HFF-Myc (cell line): ENCODE data around the gene PARVB.

ENCODE experiments used
- DNase-seq: peaks from one replicate; pipeline ENCODE4 v3.0.0-alpha.2; 2011; ENCODE audit warnings: low read depth; ENCODE audit errors: extremely low read depth
- H3K4me3 ChIP-seq: replicated peaks from 2 replicates; pipeline ENCODE4 v1.5.1; 2011; ENCODE audit warnings: low read depth, mild to moderate bottlenecking, control low read depth, low read length
- TF ChIP-seq, protein P1 (sequence below): IDR thresholded peaks from 2 replicates; pipeline ENCODE4 v1.5.1; 2012; ENCODE audit warnings: mild to moderate bottlenecking, low read depth, low read length, control low read depth; ENCODE audit errors: missing control alignments

Gene PARVB

DNA sequence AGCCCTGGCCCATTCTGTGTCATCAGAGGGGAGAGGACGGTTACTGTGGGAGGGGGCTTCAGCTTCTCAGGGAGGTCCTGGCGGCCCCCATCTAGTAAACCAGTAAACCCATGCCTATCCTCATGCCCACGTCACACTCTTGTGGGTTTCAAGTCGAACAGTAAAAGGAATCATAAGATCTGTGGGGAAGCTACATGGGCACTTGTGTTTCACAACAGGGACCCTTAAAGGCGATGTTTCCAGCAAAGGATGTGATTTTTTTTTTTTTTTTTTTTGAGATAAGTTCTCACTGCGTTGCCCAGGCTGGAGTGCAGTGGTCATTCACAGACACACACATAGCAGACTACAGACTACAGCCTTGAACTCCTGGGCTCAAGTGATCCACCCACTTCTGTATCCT lies 147.5 kb downstream of the PARVB start:
- DNase-seq: no peak
- no peak overlapping the region for H3K4me3 ChIP-seq
- TF ChIP-seq, protein P1, sequence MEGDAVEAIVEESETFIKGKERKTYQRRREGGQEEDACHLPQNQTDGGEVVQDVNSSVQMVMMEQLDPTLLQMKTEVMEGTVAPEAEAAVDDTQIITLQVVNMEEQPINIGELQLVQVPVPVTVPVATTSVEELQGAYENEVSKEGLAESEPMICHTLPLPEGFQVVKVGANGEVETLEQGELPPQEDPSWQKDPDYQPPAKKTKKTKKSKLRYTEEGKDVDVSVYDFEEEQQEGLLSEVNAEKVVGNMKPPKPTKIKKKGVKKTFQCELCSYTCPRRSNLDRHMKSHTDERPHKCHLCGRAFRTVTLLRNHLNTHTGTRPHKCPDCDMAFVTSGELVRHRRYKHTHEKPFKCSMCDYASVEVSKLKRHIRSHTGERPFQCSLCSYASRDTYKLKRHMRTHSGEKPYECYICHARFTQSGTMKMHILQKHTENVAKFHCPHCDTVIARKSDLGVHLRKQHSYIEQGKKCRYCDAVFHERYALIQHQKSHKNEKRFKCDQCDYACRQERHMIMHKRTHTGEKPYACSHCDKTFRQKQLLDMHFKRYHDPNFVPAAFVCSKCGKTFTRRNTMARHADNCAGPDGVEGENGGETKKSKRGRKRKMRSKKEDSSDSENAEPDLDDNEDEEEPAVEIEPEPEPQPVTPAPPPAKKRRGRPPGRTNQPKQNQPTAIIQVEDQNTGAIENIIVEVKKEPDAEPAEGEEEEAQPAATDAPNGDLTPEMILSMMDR: no peak

DNA sequence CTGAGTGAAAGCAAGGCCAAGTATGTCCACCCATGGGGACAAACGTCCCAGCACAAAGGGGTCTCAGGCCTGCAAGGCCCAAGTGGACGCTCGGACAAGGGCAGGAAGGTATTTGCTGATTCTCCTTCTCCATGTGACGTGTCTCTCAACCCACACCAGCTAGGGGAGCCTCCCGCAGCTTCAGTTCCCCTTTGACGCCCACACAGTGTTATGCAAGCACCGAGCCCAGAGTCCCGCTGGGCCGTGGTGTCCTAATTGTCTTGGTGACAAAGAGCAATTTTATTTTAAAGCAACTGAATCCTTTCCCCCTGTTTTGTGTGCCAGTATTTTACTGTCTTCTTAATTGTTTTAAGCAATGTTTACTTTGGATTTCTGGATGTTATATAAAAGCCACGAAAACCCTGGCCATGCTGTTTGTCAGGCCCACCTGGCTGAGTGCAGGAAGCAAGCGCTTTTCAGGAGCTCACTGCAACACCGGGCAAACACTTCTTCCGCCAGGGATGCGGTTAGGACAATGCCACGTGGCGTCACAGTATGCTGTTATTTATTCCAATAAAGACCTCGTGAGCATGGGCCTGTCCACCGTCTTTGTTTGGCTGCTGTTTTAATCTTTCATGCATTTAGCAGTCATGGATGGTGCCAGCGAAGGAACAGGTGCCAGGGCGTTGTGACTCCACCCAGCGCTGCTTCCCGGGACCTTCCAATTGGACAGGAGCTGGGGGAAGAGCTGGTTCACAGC lies 148.4 kb downstream of the PARVB start:
- no peak overlapping the region for H3K4me3 ChIP-seq
- DNase-seq: no peak
- TF ChIP-seq, protein P1: no peak

DNA sequence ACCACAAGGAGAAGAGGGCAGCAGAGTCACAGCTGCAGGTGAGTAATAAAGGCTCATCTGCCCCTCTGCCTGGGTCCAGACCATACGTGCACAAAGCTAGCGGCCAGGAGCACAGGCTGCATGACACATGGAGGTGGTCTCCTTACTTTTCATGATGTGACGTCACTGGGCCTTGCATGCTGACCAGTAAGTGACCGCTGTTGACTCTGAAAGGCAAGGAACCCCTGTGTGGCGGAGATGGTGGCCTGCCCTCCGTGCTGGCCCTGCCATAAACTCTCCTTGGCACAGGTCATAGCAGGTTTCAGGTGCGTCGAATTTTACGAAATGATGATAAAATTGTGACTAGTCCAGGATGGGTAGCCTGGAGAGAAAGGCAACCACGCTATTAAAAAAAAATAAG lies 149.1 kb downstream of the PARVB start:
- TF ChIP-seq, protein P1: no peak
- DNase-seq: no peak
- no peak overlapping the region for H3K4me3 ChIP-seq

DNA sequence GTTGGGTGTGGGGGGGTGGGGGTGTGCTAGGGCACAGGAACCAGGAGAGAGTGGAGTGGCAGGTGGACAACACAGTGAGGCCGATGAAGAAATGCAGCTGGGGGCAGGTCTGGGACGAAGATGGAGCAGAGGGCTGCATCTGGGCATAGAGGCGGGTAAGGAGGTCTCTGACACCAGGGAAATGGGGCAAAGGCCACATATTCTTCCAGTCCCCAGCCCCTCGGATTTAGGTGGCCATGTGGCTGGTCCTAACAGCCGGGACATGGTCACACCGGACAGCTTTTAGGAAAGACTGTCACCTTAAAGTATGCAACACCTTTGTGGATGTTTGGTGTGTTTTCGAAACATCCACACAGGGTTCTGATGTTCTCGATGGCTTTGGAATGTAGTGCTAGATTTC lies 151.6 kb downstream of the PARVB start:
- TF ChIP-seq, protein P1: no peak
- no peak overlapping the region for H3K4me3 ChIP-seq
- DNase-seq: no peak

DNA sequence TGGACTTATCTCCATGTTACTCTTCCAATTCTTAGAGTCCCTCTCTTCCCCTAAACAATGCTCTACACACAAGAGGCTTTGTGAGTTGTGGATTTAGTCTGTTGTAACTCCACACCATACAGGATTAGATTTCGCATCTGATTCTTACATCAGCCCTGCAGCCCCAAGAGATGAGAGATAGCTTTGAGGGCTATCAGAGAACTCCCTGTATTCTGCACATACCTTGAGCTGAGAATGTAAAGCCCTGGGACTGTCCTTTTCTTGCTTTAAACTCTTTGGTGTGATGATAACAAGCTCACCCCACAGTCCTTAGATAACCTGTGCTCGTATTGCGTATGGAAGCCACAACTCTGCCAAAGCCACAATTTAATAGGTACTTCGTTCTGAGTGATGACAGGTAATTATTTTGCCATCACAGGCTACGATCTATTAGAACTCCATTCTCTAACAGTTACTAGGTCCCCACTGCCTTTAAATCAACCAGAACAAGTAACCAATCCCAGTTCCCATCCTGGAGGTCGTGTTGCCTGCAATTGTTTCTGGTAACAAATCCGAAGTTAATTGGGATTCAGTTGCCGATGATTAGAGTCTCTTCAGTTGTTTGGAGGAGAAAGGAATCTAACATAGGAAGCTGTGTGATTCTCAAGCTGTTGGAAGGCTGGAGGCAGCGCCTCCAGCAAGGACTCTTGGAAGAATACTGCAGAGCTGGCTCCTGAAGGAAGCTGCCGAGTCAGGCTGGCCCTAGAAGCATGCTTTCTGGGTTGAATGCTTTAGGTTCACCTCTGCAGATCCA lies 155.3 kb downstream of the PARVB start:
- H3K4me3 ChIP-seq: no peak overlapping the region
- no peak for DNase-seq
- TF ChIP-seq, protein P1: no peak

DNA sequence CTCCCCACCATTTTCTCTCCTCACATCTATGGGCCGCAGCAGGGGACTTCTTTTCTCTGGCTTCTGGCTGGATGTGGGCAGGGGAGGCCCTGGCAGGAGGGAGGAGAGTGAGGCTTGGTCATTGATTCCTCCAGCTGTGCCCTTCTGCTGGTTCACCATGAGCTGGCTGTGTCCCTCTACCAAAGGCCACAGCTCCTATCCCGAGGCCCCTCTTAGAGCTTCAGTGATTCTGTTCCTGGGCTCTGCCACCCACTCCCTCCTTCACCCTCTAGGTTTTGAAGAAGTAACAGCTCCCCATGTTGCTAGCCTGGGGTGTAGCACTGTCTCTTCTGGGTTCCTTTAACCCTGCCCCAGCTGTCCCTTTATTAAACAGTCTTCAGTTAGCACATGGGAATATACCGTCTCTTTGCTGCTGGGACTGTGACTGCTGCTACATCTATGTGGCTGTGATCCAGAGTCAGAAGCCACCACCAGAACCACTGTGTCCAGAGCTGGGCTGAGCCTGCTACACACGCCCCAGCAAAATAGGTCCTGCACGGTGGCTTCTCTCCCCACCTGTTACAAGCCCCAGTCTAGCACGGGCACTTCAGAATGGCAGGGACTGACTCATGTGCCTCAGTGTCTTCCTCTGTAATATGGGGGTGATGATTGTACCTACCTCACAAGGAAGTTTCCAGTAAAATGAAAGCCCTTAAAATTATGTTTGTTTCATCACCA lies 156.0 kb downstream of the PARVB start:
- H3K4me3 ChIP-seq: no peak overlapping the region
- DNase-seq: no peak
- TF ChIP-seq, protein P1: no peak
